Measurements from ENCODE around the gene JTB. TPM values are rescaled to one million over a fixed set of nuclear protein-coding genes. Genes with fewer than 3 reads are reported as not detected.

JTB gene
- total and polyA plus RNA-seq, 2 of the 4 experiments (the other 2 are of a cell fraction) = 123 to 138 TPM

DNA sequence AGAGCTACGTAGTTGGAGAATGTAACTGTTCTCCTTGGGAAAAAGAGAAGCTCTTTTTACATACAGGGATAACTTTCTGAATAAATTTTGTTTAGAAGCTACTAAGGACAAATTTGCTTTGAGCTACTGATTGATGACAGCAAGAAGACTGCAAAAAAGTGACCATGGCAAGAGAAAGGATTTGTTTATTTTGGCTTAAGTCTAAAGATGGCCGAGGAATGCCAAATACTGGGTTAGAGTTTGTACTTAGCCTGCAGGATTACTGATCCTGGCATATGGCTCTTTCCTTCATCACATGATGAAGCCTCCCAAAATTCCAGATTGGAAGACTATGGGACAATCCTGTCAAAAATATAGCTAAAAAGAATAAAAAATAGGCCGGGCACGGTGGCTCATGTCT, 41.8 kb upstream of the JTB start:
- BruUV-seq (replicated peaks) = no TSS peak
- ATAC-seq (ENCODE audit: low read depth) = no peak
- H2BK20ac ChIP-seq (ENCODE audit: low read depth, low read length) = no peak overlapping the region

More for the DNA sequence above, 41.8 kb upstream of the JTB start:
- Histone ChIP-seq H2AK5ac (ENCODE audit: low read depth, low read length) (no peak overlapping the region), H2AFZ (replicated peaks; ENCODE audit: low read length, poor library complexity) (no peak overlapping the region), H4K91ac (ENCODE audit: insufficient read depth, low read depth, low read length) (no peak overlapping the region), H3K79me1 (ENCODE audit: low read depth in 1 of 2, low read length in 2 of 2) (no peaks in the 10 kb centered on the region), H3K4me1 (ENCODE audit: control insufficient read depth, insufficient read depth, low read length) (no peaks in the 10 kb centered on the region), H3K36me3 (ENCODE audit: control insufficient read depth, insufficient read depth, low read length) (no peaks in the 10 kb centered on the region), H3K56ac (ENCODE audit: extremely low read depth, insufficient read depth, low read length) (no peak overlapping the region), H3K27ac (ENCODE audit: insufficient read depth, low read length) (no peak overlapping the region), H4K20me1 (ENCODE audit: insufficient read depth, low read length) (no peaks in the 10 kb centered on the region), H4K5ac (ENCODE audit: low read depth, low read length) (no peak overlapping the region), H2AK9ac (replicated peaks; ENCODE audit: low read depth, low read length, poor library complexity) (no peak overlapping the region), H3K9ac (ENCODE audit: low read depth, low read length) (no peak overlapping the region), H2BK15ac (ENCODE audit: low read depth, low read length) (no peak overlapping the region), H3K4ac (ENCODE audit: low read depth, low read length) (no peak overlapping the region), H3K23ac (ENCODE audit: low read depth, low read length) (no peak overlapping the region), H3K14ac (replicated peaks; ENCODE audit: low read depth, low read length) (no peak overlapping the region), H2BK5ac (ENCODE audit: low read depth, low read length, poor library complexity, severe bottlenecking) (no peak overlapping the region), H3K9me3 (ENCODE audit: control insufficient read depth, insufficient read depth, low read length) (no peaks in the 10 kb centered on the region), H3K4me2 (ENCODE audit: low read depth, low read length) (no peak overlapping the region), H3K18ac (ENCODE audit: low read depth, low read length) (no peak overlapping the region), H2BK120ac (ENCODE audit: low read depth, low read length) (no peak overlapping the region), H3K4me3 (ENCODE audit: insufficient read depth, low read depth, low read length) (no peak overlapping the region), H4K8ac (ENCODE audit: low read depth in 2 of 2, low read length in 2 of 2) (no peak overlapping the region), H3K27me3 (ENCODE audit: control insufficient read depth, insufficient read depth, low read length) (no peaks in the 10 kb centered on the region), H3K9me1 (ENCODE audit: insufficient read depth, low read length) (no peaks in the 10 kb centered on the region)
- WGBS, 2 experiments (ENCODE audit: extremely low coverage in 2 of 2, insufficient read length in 1 of 2) = no CpG with 5 or more reads among the region's 4 CpGs
- ChIA-PET POLR2A (ENCODE audit: unreplicated experiment) (no interaction called here), CTCF (interaction anchor here (0.9 kb wide), 1 partner anchor 30 kb away, joined by 3 read pairs; no protein-coding TSS in a partner anchor)
- no peak for TF ChIP-seq SMC3 (IDR thresholded peaks at IDR 0.05; ENCODE audit: low read depth, low read length)
- TF ChIP-seq, protein P1, sequence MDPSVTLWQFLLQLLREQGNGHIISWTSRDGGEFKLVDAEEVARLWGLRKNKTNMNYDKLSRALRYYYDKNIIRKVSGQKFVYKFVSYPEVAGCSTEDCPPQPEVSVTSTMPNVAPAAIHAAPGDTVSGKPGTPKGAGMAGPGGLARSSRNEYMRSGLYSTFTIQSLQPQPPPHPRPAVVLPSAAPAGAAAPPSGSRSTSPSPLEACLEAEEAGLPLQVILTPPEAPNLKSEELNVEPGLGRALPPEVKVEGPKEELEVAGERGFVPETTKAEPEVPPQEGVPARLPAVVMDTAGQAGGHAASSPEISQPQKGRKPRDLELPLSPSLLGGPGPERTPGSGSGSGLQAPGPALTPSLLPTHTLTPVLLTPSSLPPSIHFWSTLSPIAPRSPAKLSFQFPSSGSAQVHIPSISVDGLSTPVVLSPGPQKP (IDR thresholded peaks at IDR 0.05; ENCODE audit: borderline replicate concordance, low read depth, low read length) = no peak
- TF ChIP-seq MAZ (IDR thresholded peaks at IDR 0.05; ENCODE audit: borderline replicate concordance, low read depth, low read length) = no peak
- no peak for TF ChIP-seq POLR2A (IDR thresholded peaks at IDR 0.05; ENCODE audit: low read depth, low read length)
- no peak for TF ChIP-seq BHLHE40 (IDR thresholded peaks at IDR 0.05; ENCODE audit: low read depth, low read length)
- no peak for TF ChIP-seq NFE2L2 (IDR thresholded peaks at IDR 0.05; ENCODE audit: low read depth, low read length)
- TF ChIP-seq MAFK (IDR thresholded peaks at IDR 0.05; ENCODE audit: low read depth, low read length) = no peak
- dilution Hi-C loops (cut with HindIII; ENCODE audit: low sequenced_read_pairs, unreplicated experiment) (no loop called here), intact Hi-C loops (cut with micrococcal nuclease) (loop anchor here (5.0 kb wide), 1 partner anchor 118 kb away; no protein-coding TSS in a partner anchor), in situ Hi-C loops (cut with MboI; ENCODE audit: low sequenced_read_pairs) (loop anchor here (10.0 kb wide), 1 partner anchor 126 kb away; no protein-coding TSS in a partner anchor)
- no peak for DNase-seq
